ENCODE measurements around the gene CXCL14. TPM values are rescaled to one million over a fixed set of nuclear protein-coding genes. Genes with fewer than 3 reads are reported as not detected.
A peak's percentile ranks its signal among the peaks of the same experiment; 100 is the strongest.

Gene CXCL14
- not detected in 2 replicates for total RNA-seq (2014; rRNA removed)
- not detected for polyA plus RNA-seq (2012)

GRCh38 chr5:135578685-135579341 lies at the start of gene CXCL14:
Gene CXCL14, minus strand, starts transcription at chr5:135578991. Its CDS starts 213 bp downstream, at chr5:135578778.
- DNase-seq (ENCODE audit: low read depth) = peak; percentile 29

DNA sequence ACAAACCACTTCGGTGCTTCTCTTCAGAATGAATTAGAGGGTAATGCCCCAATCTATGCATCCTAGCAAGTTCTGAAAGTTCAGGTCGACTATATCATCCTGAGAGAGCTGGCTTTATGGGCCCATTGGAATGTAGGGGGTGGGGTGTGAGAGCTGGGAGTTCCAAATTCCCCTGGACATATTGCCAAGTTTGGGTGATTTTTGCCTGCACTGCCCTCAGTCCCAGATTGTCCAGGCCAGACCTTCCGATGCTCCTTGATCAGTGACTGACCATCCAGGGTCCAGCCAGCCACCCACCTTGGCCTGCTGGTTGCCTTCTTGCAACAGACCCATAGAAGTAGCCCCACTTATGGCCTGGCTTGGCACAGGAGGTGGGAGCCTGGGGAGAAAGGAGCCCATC lies 47.8 kb upstream of the CXCL14 start:
- DNase-seq (ENCODE audit: low read depth) = no peak

GRCh38 chr5:135625961-135626360 lies 47.2 kb upstream of the CXCL14 start:
- no peak for DNase-seq (ENCODE audit: low read depth)

- DNase-seq (ENCODE audit: low read depth) = no peak
Measured at GRCh38 chr5:135625486-135625885, 46.7 kb upstream of the CXCL14 start.

GRCh38 chr5:135625061-135625460 lies 46.3 kb upstream of the CXCL14 start:
- DNase-seq (ENCODE audit: low read depth) = no peak

- no peak for DNase-seq (ENCODE audit: low read depth)
Measured at GRCh38 chr5:135623186-135623715, 44.5 kb upstream of the CXCL14 start.

DNA sequence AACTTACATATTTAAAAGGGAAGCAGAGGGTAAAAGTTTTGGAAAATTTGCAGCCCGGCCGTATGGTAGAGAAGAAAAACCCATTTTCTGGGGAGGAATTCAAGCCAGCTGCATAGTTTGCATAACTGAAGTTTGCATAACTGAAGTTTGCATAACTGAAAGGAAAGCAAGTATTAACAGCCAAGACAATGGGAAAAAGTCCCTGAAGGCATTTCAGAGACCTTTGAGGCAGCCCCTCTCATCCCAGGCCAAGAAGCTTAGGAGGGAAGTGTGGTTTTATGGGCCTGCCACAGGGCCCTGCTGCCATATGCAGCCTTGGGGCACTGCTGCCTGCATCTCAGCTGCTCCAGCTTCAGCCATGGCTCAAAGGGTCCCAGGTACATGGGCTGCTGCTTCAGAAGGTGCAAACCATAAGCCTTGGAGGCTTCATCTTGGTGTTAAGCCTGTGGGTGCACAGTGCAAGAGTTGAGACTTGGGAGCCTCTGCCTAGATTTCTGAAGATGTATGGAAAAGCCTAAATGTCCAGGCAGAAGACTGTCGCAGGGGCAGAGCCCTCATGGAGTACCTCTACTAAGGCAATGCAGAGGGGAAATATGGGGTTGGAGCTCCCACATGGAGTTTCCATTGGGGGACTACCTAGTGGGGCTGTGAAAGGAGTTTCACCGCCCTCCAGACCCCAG lies 36.9 kb upstream of the CXCL14 start:
- no peak for DNase-seq (ENCODE audit: low read depth)

DNA sequence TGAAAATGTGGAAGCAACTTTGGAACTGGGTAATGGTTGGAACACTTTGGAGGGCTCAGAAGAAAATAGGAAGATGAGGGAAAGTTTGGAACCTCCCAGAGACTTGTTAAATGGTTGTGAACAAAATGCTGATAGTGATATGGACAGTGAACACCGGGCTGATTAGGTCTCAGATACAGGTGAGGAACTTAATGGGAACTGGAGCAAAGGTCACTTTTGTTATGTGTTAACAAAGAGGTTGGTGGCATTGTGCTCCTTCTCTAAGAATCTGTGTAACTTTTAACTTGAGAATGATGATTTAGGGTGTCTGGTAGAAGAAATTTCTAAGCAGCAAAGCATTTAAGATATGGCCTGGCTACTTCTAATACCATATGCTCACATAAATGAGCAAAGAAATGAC lies 36.4 kb upstream of the CXCL14 start:
- no peak for DNase-seq (ENCODE audit: low read depth)

GRCh38 chr5:135609981-135610380 lies 31.2 kb upstream of the CXCL14 start:
- no peak for DNase-seq (ENCODE audit: low read depth)

DNA sequence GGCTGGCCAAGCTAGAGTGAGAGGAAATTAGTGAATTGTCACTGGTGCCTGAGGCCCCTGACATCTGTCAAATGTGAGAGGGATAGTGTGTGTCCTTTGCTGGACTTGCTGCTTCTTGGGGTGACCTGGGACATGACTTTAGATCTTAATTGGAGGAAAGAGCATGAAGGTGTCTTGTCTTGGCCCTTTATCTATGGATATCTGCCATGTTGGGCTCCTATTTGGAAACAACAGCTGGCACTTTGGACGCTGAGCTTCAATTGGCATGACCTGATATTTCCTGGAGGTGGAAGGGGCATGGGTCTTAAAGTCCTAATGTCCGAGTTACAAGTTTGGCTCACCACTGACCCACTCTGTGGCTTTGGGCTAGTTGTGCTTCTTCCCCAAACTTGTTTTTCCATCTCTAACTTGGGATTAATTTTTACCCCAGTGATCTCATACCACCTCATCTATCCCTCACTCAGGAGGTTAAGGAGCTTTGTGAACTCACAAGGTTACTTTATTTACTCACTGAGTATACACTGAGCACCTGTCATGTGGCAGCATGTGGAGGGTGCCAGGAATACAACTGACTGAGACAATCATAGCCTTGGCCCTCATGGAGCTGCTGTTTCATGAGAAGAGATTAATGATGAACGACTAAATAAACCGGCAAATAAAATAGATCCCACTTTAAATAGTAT lies 30.1 kb upstream of the CXCL14 start:
- no peak for DNase-seq (ENCODE audit: low read depth)

DNA sequence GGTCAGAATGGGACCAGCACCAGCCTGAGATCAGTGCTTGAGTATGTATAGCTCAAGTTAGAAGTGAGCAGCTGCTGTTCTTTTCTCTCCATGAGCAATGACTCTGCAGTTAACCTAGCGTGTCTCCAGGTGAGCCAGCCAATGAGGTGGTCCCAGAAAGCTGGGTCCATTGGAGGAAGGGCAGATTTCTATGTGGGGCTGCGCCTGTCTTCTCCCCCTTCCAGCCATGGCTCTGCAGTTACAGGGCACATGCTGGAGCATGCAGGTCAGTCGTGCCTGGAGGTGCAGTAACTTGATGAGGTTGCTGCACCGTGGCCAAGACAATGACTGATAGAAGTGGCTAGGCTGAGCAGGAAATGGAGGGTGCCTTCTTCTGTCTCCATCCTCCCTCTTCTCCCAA lies 29.6 kb upstream of the CXCL14 start:
- no peak for DNase-seq (ENCODE audit: low read depth)

DNA sequence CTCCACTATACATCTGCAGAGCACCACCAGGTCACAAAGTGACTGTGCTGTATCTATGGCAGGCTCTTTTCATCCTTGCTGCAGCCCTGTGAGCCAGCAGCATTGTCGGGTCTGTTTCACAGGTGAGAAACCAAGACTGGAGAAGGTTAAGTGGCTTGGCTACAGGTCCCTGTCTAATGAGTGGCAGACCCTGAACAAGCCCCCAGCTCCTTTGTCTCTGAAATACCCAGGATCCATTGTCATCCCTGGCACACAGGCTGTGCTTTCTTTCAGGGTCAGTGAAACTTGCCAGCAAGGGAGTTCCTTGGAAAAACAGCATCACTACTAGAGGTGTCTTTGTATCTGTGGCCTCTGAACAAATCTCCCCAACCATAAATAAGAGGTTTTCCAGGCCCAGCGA lies 27.6 kb upstream of the CXCL14 start:
- no peak for DNase-seq (ENCODE audit: low read depth)

DNA sequence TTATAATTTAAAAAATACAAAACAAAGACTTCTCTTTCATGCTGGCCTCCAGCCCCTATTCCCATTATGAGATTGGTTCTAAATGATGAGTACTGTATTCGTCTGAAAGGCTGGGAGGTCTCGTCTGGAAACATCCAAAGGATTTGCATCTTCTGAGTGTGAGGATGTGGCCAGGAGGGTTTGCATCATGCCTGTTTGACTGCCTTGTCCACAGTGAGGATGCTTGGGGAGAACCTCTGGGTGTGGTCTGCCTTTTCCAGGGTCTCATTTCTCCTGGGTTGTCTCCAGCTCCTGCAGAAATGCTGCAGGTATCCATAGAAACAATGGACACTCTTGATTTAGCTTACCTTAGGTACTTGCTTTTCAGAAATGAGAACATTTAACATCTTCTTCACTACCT lies 26.4 kb upstream of the CXCL14 start:
- DNase-seq (ENCODE audit: low read depth) = no peak

GRCh38 chr5:135604056-135604455 lies 25.3 kb upstream of the CXCL14 start:
- DNase-seq (ENCODE audit: low read depth) = no peak

GRCh38 chr5:135602882-135603721 lies 24.3 kb upstream of the CXCL14 start:
- DNase-seq (ENCODE audit: low read depth) = no peak

DNA sequence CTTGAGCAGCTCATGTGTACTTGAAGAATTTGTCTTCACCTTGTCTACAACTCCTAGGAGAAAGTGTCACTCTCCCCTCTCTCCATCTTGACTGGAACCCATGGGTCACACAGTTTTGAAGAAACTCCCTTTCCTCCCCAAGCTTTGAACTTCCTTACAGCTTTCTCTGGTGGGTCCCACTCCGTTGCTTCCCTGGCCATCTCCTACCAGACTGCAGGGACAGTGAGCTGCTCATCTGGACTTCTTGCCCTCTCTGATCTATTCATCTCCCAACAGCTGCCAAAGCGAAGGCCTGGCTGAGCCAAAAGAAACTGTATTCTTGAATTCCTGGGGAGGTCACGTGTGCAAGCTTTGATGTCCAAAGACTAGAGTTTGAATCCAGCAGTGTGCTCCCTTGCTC lies 22.7 kb upstream of the CXCL14 start:
- no peak for DNase-seq (ENCODE audit: low read depth)

DNA sequence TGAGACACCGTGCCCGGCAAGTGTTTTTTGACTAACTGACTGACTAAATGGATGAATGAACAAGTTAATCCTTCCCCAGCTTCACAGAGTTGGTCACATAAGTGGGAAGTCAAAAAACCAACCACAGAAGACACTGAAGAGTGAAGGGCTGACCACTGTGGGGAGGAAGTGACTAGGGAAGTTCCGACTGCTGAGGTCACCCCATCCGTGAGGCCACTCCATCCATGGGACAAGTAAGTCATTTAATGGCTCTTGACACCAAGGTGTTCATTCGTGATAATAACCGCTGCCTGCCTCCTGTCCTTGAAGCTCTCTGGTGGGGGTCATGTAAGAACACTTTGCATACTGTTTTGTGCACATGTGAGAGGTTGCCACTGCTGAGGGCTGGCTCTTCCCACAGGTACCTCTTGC lies 22.2 kb upstream of the CXCL14 start:
- no peak for DNase-seq (ENCODE audit: low read depth)

GRCh38 chr5:135600152-135600570 lies 21.4 kb upstream of the CXCL14 start:
- DNase-seq (ENCODE audit: low read depth) = no peak

DNA sequence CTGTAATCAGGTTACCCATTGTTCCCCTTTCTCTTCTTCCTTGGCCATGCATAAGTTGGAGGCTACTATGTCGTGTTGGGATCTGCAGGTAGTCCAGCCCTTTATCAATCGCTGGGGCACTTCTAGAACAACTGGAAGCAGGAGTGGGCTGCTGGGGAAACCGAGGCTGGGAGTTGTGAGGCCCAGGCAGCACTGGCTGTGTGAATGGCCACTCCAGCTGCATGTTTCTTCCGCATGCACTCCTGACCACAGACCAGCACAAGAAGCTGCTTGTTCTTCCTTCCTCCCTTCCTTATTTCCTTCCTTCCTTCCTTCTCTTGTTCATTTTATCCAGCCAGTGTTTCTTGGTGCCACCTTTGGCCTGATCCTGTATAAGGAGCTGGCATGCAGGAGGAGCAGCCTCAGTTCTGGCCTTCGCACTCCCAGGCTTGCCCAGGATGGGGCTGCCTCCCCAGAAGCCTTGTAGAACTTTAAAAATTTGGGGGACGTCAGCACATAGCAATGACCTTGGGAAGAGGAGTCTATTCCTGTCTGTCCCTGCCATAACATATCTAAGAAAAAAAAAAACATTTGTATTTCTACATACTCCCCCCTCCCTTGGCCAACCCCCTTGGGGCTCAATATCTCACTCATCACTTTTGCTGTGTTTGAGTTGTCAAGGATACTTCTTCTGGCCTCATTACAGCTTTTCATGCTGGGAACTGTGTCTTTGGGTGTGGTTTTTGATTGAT lies 20.8 kb upstream of the CXCL14 start:
- DNase-seq (ENCODE audit: low read depth) = no peak

DNA sequence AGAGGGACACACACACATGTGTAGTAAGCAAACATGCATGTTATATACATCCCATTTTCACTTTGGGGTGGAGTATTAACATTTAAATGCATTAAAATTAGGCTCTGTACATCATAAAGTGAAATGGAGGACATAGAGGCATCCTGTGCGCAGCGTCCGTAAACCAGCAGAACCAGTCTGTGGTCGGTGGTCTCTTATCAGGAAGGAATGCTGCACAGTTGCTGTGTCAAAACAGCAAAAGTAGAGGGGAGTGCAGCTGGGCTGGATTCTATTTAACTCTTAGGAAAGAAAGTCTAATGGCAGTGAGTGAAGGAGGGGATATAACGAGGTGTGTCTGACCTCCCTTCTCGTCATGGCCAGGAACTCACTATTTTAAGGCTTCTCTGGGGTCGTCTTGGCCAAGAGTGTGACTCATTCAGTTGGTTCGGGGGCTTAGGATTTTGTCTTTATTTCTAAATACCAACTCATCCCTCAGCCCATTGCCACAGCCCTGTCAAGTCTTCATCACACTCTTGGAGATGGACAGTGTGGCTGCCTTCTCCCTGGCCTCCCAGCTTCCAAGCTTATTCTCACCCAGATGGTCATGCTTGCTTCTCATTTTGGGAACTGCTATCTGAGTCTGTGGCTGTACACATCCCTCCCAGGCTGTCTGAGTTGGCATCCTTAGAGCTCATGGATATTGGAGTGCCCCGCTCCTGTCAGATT lies 20.1 kb upstream of the CXCL14 start:
- no peak for DNase-seq (ENCODE audit: low read depth)

Measured in LHCN-M2 (cell line).